ENCODE results near the gene FEM1B. TPM values are rescaled to one million over a fixed set of nuclear protein-coding genes. Genes with fewer than 3 reads are reported as not detected.

The FEM1B gene
- total RNA-seq, 1 experiment from 2014 or later, result 47.3 TPM

- TF ChIP-seq EZH2 (IDR thresholded peaks at IDR 0.05; ENCODE audit: borderline replicate concordance, low read depth, low read length, poor library complexity, severe bottlenecking) (no peak), CTCF (conservative IDR thresholded peaks at IDR 0.05; ENCODE audit: low read depth, low read length) (no peak)
- Histone ChIP-seq H3K27me3 (replicated peaks; ENCODE audit: insufficient read depth, low read depth, low read length, poor library complexity) (no peaks in the 10 kb centered on the region), H3K9me3 (ENCODE audit: low read depth, low read length, poor library complexity, severe bottlenecking) (peaks cover 8% of the 10 kb centered on the region), H3K4me1 (ENCODE audit: insufficient read depth, low read length, poor library complexity, severe bottlenecking) (peaks cover 3% of the 10 kb centered on the region), H3K36me3 (ENCODE audit: insufficient read depth, low read length, poor library complexity, severe bottlenecking) (peaks cover 47% of the 10 kb centered on the region), H3K4me3 (ENCODE audit: low read depth, low read length, poor library complexity, severe bottlenecking) (no peak overlapping the region), H3K27ac (ENCODE audit: low read depth, low read length, poor library complexity, severe bottlenecking) (no peak overlapping the region)
- intact Hi-C loops (cut with micrococcal nuclease; ENCODE audit: unreplicated experiment), result no loop called here
- ChIA-PET CTCF (no interaction called here), POLR2A (ENCODE audit: low non-redundant PET) (interaction anchor here (1.2 kb wide), 1 partner anchor 12 kb away, joined by 3 read pairs; the partner anchor contains the start of gene FEM1B)
- DNase-seq (ENCODE audit: low spot score), result no peak
- BruUV-seq (replicated peaks), result no TSS peak
These were observed 11.5 kb downstream of the FEM1B start for GRCh38 chr15:68289057-68289456.

- CTCF ChIA-PET, result no interaction called here
- TF ChIP-seq EZH2 (IDR thresholded peaks at IDR 0.05; ENCODE audit: borderline replicate concordance, low read depth, low read length, poor library complexity, severe bottlenecking) (no peak), CTCF (conservative IDR thresholded peaks at IDR 0.05; ENCODE audit: low read depth, low read length) (no peak)
- Histone ChIP-seq H3K9me3 (ENCODE audit: low read depth, low read length, poor library complexity, severe bottlenecking) (peaks cover 4% of the 10 kb centered on the region), H3K27me3 (replicated peaks; ENCODE audit: insufficient read depth, low read depth, low read length, poor library complexity) (no peaks in the 10 kb centered on the region), H3K27ac (ENCODE audit: low read depth, low read length, poor library complexity, severe bottlenecking) (no peak overlapping the region), H3K4me3 (ENCODE audit: low read depth, low read length, poor library complexity, severe bottlenecking) (no peak overlapping the region), H3K36me3 (ENCODE audit: insufficient read depth, low read length, poor library complexity, severe bottlenecking) (peaks cover 40% of the 10 kb centered on the region), H3K4me1 (ENCODE audit: insufficient read depth, low read length, poor library complexity, severe bottlenecking) (peaks cover 3% of the 10 kb centered on the region)
- POLR2A ChIA-PET (ENCODE audit: low non-redundant PET), result interaction anchor here (1.2 kb wide), 1 partner anchor 12 kb away, joined by 3 read pairs; the partner anchor contains the start of gene FEM1B
- intact Hi-C loops (cut with micrococcal nuclease; ENCODE audit: unreplicated experiment), result no loop called here
- no TSS peak for BruUV-seq (replicated peaks)
- no peak for DNase-seq (ENCODE audit: low spot score)
These were observed 12.2 kb downstream of the FEM1B start for GRCh38 chr15:68289621-68290352.

GRCh38 chr15:68290715-68291114, 13.2 kb downstream of the FEM1B start:
- CTCF ChIA-PET, result no interaction called here
- peaks cover 31% of the 10 kb centered on the region for H3K36me3 ChIP-seq (ENCODE audit: insufficient read depth, low read length, poor library complexity, severe bottlenecking)
- H3K4me3 ChIP-seq (ENCODE audit: low read depth, low read length, poor library complexity, severe bottlenecking), result no peak overlapping the region
- POLR2A ChIA-PET (ENCODE audit: low non-redundant PET), result no interaction called here
- H3K27ac ChIP-seq (ENCODE audit: low read depth, low read length, poor library complexity, severe bottlenecking), result no peak overlapping the region
- no peaks in the 10 kb centered on the region for H3K9me3 ChIP-seq (ENCODE audit: low read depth, low read length, poor library complexity, severe bottlenecking)
- TF ChIP-seq CTCF (conservative IDR thresholded peaks at IDR 0.05; ENCODE audit: low read depth, low read length) (no peak), EZH2 (IDR thresholded peaks at IDR 0.05; ENCODE audit: borderline replicate concordance, low read depth, low read length, poor library complexity, severe bottlenecking) (no peak)
- H3K27me3 ChIP-seq (replicated peaks; ENCODE audit: insufficient read depth, low read depth, low read length, poor library complexity), result no peaks in the 10 kb centered on the region
- DNase-seq (ENCODE audit: low spot score), result no peak
- H3K4me1 ChIP-seq (ENCODE audit: insufficient read depth, low read length, poor library complexity, severe bottlenecking), result peaks cover 3% of the 10 kb centered on the region
- intact Hi-C loops (cut with micrococcal nuclease; ENCODE audit: unreplicated experiment), result no loop called here
- BruUV-seq (replicated peaks), result no TSS peak

Measured in A673 (cell line).